Neural cell (in vitro differentiated cells): ENCODE data around the gene ACP7. TPM values are rescaled to one million over a fixed set of nuclear protein-coding genes. Genes with fewer than 3 reads are reported as not detected.

Source experiments
- H2AFZ ChIP-seq: fragments of 200-600, 300-800 bp; sonication (generic), shearing (Covaris generic); 2 replicates; pipeline ENCODE4 v1.6.0; 2014; ENCODE audit warnings: low read depth, mild to moderate bottlenecking, antibody characterized with exemption, low read length, moderate library complexity
- H3F3A ChIP-seq: fragments of 200-600 bp; shearing (Covaris generic); 2 replicates; pipeline ENCODE4 v1.6.1; 2016; ENCODE audit warnings: mild to moderate bottlenecking, moderate library complexity, mixed read lengths, antibody characterized with exemption, low read length; ENCODE audit not compliant: insufficient read depth, poor library complexity, severe bottlenecking
- H3K27ac ChIP-seq: fragments of 200-600, 300-800 bp; sonication (generic), shearing (Covaris generic); 2 replicates; pipeline ENCODE4 v1.5.1; 2014; ENCODE audit warnings: mild to moderate bottlenecking, low read length, moderate library complexity
- H3K27me3 ChIP-seq: fragments of 300-800, 200-600 bp; sonication (generic), shearing (Covaris generic); 2 replicates; pipeline ENCODE4 v1.6.0; 2014; ENCODE audit warnings: mild to moderate bottlenecking, low read depth, low read length, moderate library complexity; ENCODE audit not compliant: insufficient read depth
- H3K36me3 ChIP-seq: fragments of 300-800, 200-600 bp; sonication (generic), shearing (Covaris generic); 2 replicates; pipeline ENCODE4 v1.5.1; 2014; ENCODE audit warnings: mild to moderate bottlenecking, antibody characterized with exemption, low read length, moderate library complexity; ENCODE audit not compliant: insufficient read depth
- H3K4me2 ChIP-seq: fragments of 300-800, 200-600 bp; sonication (generic), shearing (Covaris generic); 2 replicates; pipeline ENCODE4 v1.6.0; 2014; ENCODE audit warnings: mild to moderate bottlenecking, low read length
- H3K4me3 ChIP-seq: fragments of 300-800, 200-600 bp; sonication (generic), shearing (Covaris generic); 2 replicates; pipeline ENCODE4 v1.5.1; 2014; ENCODE audit warnings: mild to moderate bottlenecking, low read length, moderate library complexity
- H3K79me2 ChIP-seq: fragments of 200-600 bp; shearing (Covaris generic); replicated peaks from 2 replicates; pipeline ENCODE4 v1.6.0; 2014; ENCODE audit warnings: mild to moderate bottlenecking, low read length, moderate library complexity; ENCODE audit not compliant: insufficient read depth
- H3K9ac ChIP-seq: fragments of 300-800, 200-600 bp; sonication (generic), shearing (Covaris generic); 2 replicates; pipeline ENCODE4 v1.6.1; 2016; ENCODE audit warnings: mild to moderate bottlenecking, low read length, mixed read lengths
- H3K9me2 ChIP-seq: fragments of 200-600 bp; shearing (Covaris generic); 2 replicates; pipeline ENCODE4 v1.6.1; 2016; ENCODE audit warnings: mild to moderate bottlenecking, low read length, mixed read lengths; ENCODE audit not compliant: insufficient read depth
- H3K9me3 ChIP-seq: fragments of 200-600, 300-800 bp; sonication (generic), shearing (Covaris generic); 2 replicates; pipeline ENCODE4 v1.6.1; 2016; ENCODE audit warnings: mild to moderate bottlenecking, mixed run types, low read length, moderate library complexity, mixed read lengths
- H4K20me1 ChIP-seq: fragments of 200-600 bp; shearing (Covaris generic); 2 replicates; pipeline ENCODE4 v1.6.1; 2016; ENCODE audit warnings: mild to moderate bottlenecking, mixed run types; ENCODE audit not compliant: insufficient read depth
- CTCF ChIP-seq: fragments of 450-650 bp; IDR thresholded peaks from 2 replicates; pipeline ENCODE4 v1.5.1; 2014; ENCODE audit warnings: antibody characterized with exemption, mild to moderate bottlenecking, moderate library complexity; ENCODE audit not compliant: poor library complexity, severe bottlenecking
- EP300 ChIP-seq: fragments of 450-650 bp; conservative IDR thresholded peaks from 2 replicates; pipeline ENCODE4 v1.6.1; 2014; ENCODE audit warnings: antibody characterized with exemption, mild to moderate bottlenecking, moderate library complexity; ENCODE audit not compliant: poor library complexity, severe bottlenecking
- EZH2 ChIP-seq: fragments of 200-600, 300-800 bp; shearing (Covaris generic), sonication (generic); IDR thresholded peaks from 2 replicates; pipeline ENCODE4 v1.6.1; 2014; ENCODE audit warnings: antibody characterized with exemption, low read length, borderline replicate concordance, mild to moderate bottlenecking; ENCODE audit not compliant: insufficient read depth, poor library complexity, severe bottlenecking
- MXI1 ChIP-seq: fragments of 450-650 bp; conservative IDR thresholded peaks from 2 replicates; pipeline ENCODE4 v1.6.1; 2014; ENCODE audit warnings: antibody characterized with exemption, mild to moderate bottlenecking; ENCODE audit not compliant: poor library complexity, severe bottlenecking
- POLR2AphosphoS5 ChIP-seq: IDR thresholded peaks from 2 replicates; pipeline ENCODE4 v1.6.1; 2012
- RAD21 ChIP-seq: fragments of 450-650 bp; conservative IDR thresholded peaks from 2 replicates; pipeline ENCODE4 v1.6.1; 2014; ENCODE audit warnings: antibody characterized with exemption, mild to moderate bottlenecking, moderate library complexity
- REST ChIP-seq: IDR thresholded peaks from 2 replicates; pipeline ENCODE4 v1.6.1; 2012; ENCODE audit warnings: borderline replicate concordance
- SMC3 ChIP-seq: fragments of 450-650 bp; conservative IDR thresholded peaks from 2 replicates; pipeline ENCODE4 v1.6.1; 2014; ENCODE audit warnings: antibody characterized with exemption, mild to moderate bottlenecking, moderate library complexity; ENCODE audit not compliant: poor library complexity
- TAF1 ChIP-seq: IDR thresholded peaks from 2 replicates; pipeline ENCODE4 v1.6.1; 2012; ENCODE audit warnings: low read depth
- polyA plus RNA-seq: library from polyadenylated mRNA; depleted of rRNA; stranded (reverse); fragments of >200 nt; gene quantifications from 2 replicates; pipeline ENCODE4 v1.2.3, GENCODE V29; 2014

ACP7 gene
- polyA plus RNA-seq, 1 donor from 2014 or later = not detected

GRCh38 chr19:39160523-39160861 lies 76.3 kb downstream of the ACP7 start:
- Histone ChIP-seq H3K9me3 (no peaks in the 10 kb centered on the region), H3K9ac (no peak overlapping the region), H2AFZ (no peak overlapping the region), H3K36me3 (no peaks in the 10 kb centered on the region), H3F3A (no peaks in the 10 kb centered on the region), H3K4me2 (no peak overlapping the region), H3K27me3 (no peaks in the 10 kb centered on the region), H3K4me3 (no peak overlapping the region), H3K79me2 (no peaks in the 10 kb centered on the region), H3K27ac (no peak overlapping the region), H3K9me2 (no peaks in the 10 kb centered on the region), H4K20me1 (no peaks in the 10 kb centered on the region)
- TF ChIP-seq TAF1 (no peak), EP300 (no peak), MXI1 (no peak), POLR2AphosphoS5 (no peak), SMC3 (no peak), REST (no peak), EZH2 (no peak), CTCF (no peak), RAD21 (no peak)

Other genes with a start within 250 kb of the ACP7 start
- gene HNRNPL, start 234.4 kb upstream of the ACP7 start, polyA plus RNA-seq = 315 and 331 TPM in 2 replicates
- gene RINL, start 206.1 kb upstream of the ACP7 start, polyA plus RNA-seq = 0.66 and 0.77 TPM in 2 replicates
- gene SIRT2, start 184.8 kb upstream of the ACP7 start, polyA plus RNA-seq = 102 and 117 TPM in 2 replicates
- gene NFKBIB, start 184.4 kb upstream of the ACP7 start, polyA plus RNA-seq = 11.9 and 21.4 TPM in 2 replicates
- gene CCER2, start 172.2 kb upstream of the ACP7 start, polyA plus RNA-seq = 2.3 and 2.5 TPM in 2 replicates
- gene SARS2, start 153.6 kb upstream of the ACP7 start, polyA plus RNA-seq = 14.6 and 19.4 TPM in 2 replicates
- gene MRPS12, start 153.4 kb upstream of the ACP7 start, polyA plus RNA-seq = 30.0 and 40.3 TPM in 2 replicates
- not detected in 2 replicates for gene FBXO17, start 108.6 kb upstream of the ACP7 start, polyA plus RNA-seq
- 2.7 and 6.2 TPM in 2 replicates for gene FBXO27, start 51.8 kb upstream of the ACP7 start, polyA plus RNA-seq
- 5.4 and 7.2 TPM in 2 replicates for gene PAK4, start 41.4 kb downstream of the ACP7 start, polyA plus RNA-seq
- gene NCCRP1, start 112.6 kb downstream of the ACP7 start, polyA plus RNA-seq = not detected in 2 replicates
- gene SYCN, start 119.9 kb downstream of the ACP7 start, polyA plus RNA-seq = not detected in 2 replicates
- not detected in 2 replicates for gene IFNL3, start 160.6 kb downstream of the ACP7 start, polyA plus RNA-seq
- not detected in 2 replicates for gene IFNL4, start 164.5 kb downstream of the ACP7 start, polyA plus RNA-seq
- gene IFNL2, start 184.0 kb downstream of the ACP7 start, polyA plus RNA-seq = not detected in 2 replicates
- not detected in 2 replicates for gene IFNL1, start 212.0 kb downstream of the ACP7 start, polyA plus RNA-seq
- gene LRFN1, start 236.5 kb downstream of the ACP7 start, polyA plus RNA-seq = 1.9 and 2.2 TPM in 2 replicates